Progenitor cell of endocrine pancreas (in vitro differentiated cells): ENCODE measurements around the gene HAGH. TPM values are rescaled to one million over a fixed set of nuclear protein-coding genes. Genes with fewer than 3 reads are reported as not detected.
A peak's percentile ranks its signal among the peaks of the same experiment; 100 is the strongest.

ENCODE experiments used
- DNase-seq: peaks from one replicate; pipeline ENCODE4 v3.0.0; 2021; ENCODE audit warnings: low spot score; ENCODE audit not compliant: unreplicated experiment
- H3K27ac Mint-ChIP-seq: 2 replicates; pipeline ENCODE4 v1.8.0; 2021; ENCODE audit warnings: mild to moderate bottlenecking, moderate library complexity, mixed read lengths
- H3K27me3 Mint-ChIP-seq: 2 replicates; pipeline ENCODE4 v1.8.0; 2021; ENCODE audit warnings: mixed read lengths
- H3K36me3 Mint-ChIP-seq: 2 replicates; pipeline ENCODE4 v1.8.0; 2022; ENCODE audit warnings: mixed read lengths; ENCODE audit not compliant: insufficient read depth
- H3K4me1 Mint-ChIP-seq: 2 replicates; pipeline ENCODE4 v1.8.0; 2021; ENCODE audit warnings: low read depth, mixed read lengths
- H3K4me3 Mint-ChIP-seq: 2 replicates; pipeline ENCODE4 v1.8.0; 2021; ENCODE audit warnings: low read depth, mild to moderate bottlenecking, moderate library complexity, mixed read lengths
- H3K9me3 Mint-ChIP-seq: 2 replicates; pipeline ENCODE4 v1.8.0; 2021; ENCODE audit warnings: low read depth, mixed read lengths
- CTCF ChIP-seq: fragments of 200-600 bp; sonication (generic); IDR thresholded peaks from one replicate; pipeline ENCODE4 v1.5.0; 2021; ENCODE audit warnings: antibody characterized with exemption, mild to moderate bottlenecking; ENCODE audit not compliant: unreplicated experiment
- total RNA-seq: library from RNA; stranded (reverse); gene quantifications from 2 replicates; pipeline ENCODE4 v1.2.1, GENCODE V29; 2021

Gene HAGH
- total RNA-seq, 1 donor from 2014 or later: 43.6 TPM

- H3K36me3 Mint-ChIP-seq: no peaks in the 10 kb centered on the region
- no peak for DNase-seq
- H3K4me3 Mint-ChIP-seq: no peak overlapping the region
- TF ChIP-seq CTCF: no peak
- peaks cover 25% of the 10 kb centered on the region for H3K27me3 Mint-ChIP-seq
- H3K27ac Mint-ChIP-seq: no peak overlapping the region
- no peaks in the 10 kb centered on the region for H3K9me3 Mint-ChIP-seq
- H3K4me1 Mint-ChIP-seq: no peaks in the 10 kb centered on the region
Observed at GRCh38 chr16:1845985-1846384, 19.4 kb upstream of the HAGH start.

GRCh38 chr16:1839554-1839953 is 12.9 kb upstream of the HAGH start:
- H3K27me3 Mint-ChIP-seq: no peaks in the 10 kb centered on the region
- H3K4me3 Mint-ChIP-seq: no peak overlapping the region
- TF ChIP-seq CTCF: no peak
- H3K4me1 Mint-ChIP-seq: no peaks in the 10 kb centered on the region
- no peak for DNase-seq
- no peak overlapping the region for H3K27ac Mint-ChIP-seq
- no peaks in the 10 kb centered on the region for H3K9me3 Mint-ChIP-seq
- no peaks in the 10 kb centered on the region for H3K36me3 Mint-ChIP-seq

- H3K9me3 Mint-ChIP-seq: no peaks in the 10 kb centered on the region
- TF ChIP-seq CTCF: no peak
- H3K4me3 Mint-ChIP-seq: no peak overlapping the region
- H3K4me1 Mint-ChIP-seq: peaks cover 11% of the 10 kb centered on the region
- H3K27me3 Mint-ChIP-seq: no peaks in the 10 kb centered on the region
- peaks cover 1% of the 10 kb centered on the region for H3K36me3 Mint-ChIP-seq
- no peak for DNase-seq
- H3K27ac Mint-ChIP-seq: no peak overlapping the region
Observed at GRCh38 chr16:1834096-1834495, 7.5 kb upstream of the HAGH start.

- Mint-ChIP-seq H3K36me3 (peaks cover 1% of the 10 kb centered on the region), H3K27me3 (no peaks in the 10 kb centered on the region), H3K4me3 (no peak overlapping the region), H3K27ac (peak overlapping the region; percentile 49), H3K4me1 (peaks cover 20% of the 10 kb centered on the region), H3K9me3 (no peaks in the 10 kb centered on the region)
- no peak for DNase-seq
- TF ChIP-seq CTCF: no peak
Observed at GRCh38 chr16:1832838-1833454, 6.3 kb upstream of the HAGH start.

GRCh38 chr16:1831186-1832075 is 4.8 kb upstream of the HAGH start:
- H3K4me3 Mint-ChIP-seq: no peak overlapping the region
- no peak for DNase-seq
- peaks cover 26% of the 10 kb centered on the region for H3K4me1 Mint-ChIP-seq
- H3K36me3 Mint-ChIP-seq: peaks cover 1% of the 10 kb centered on the region
- no peaks in the 10 kb centered on the region for H3K9me3 Mint-ChIP-seq
- H3K27ac Mint-ChIP-seq: no peak overlapping the region
- no peaks in the 10 kb centered on the region for H3K27me3 Mint-ChIP-seq
- no peak for TF ChIP-seq CTCF
